Trophoblast cell (in vitro differentiated cells and primary cell): Measurements from ENCODE around the gene SNRPB.
A peak's percentile ranks its signal among the peaks of the same experiment; 100 is the strongest.

Experiments
- DNase-seq, 2 donors: peaks; one replicate each; pipeline ENCODE4 v3.0.0-alpha.2; 2016
- H2AFZ ChIP-seq: 2 replicates; pipeline ENCODE4 v1.6.1; 2013; ENCODE audit warnings: low read length, moderate library complexity, mild to moderate bottlenecking; ENCODE audit not compliant: insufficient read depth, poor library complexity
- H2AK5ac ChIP-seq: 2 replicates; pipeline ENCODE4 v1.6.1; 2013; ENCODE audit warnings: mild to moderate bottlenecking, low read length
- H2BK120ac ChIP-seq: 2 replicates; pipeline ENCODE4 v1.6.1; 2013; ENCODE audit warnings: low read length, mild to moderate bottlenecking, moderate library complexity; ENCODE audit not compliant: insufficient read depth, poor library complexity
- H2BK12ac ChIP-seq: 2 replicates; pipeline ENCODE4 v1.6.1; 2013; ENCODE audit warnings: mild to moderate bottlenecking, low read length, moderate library complexity
- H2BK5ac ChIP-seq: 2 replicates; pipeline ENCODE4 v1.6.1; 2013; ENCODE audit warnings: low read length, low read depth, moderate library complexity, mild to moderate bottlenecking; ENCODE audit not compliant: poor library complexity
- H3K14ac ChIP-seq: 2 replicates; pipeline ENCODE4 v1.6.1; 2013; ENCODE audit warnings: mild to moderate bottlenecking, low read length
- H3K18ac ChIP-seq: 2 replicates; pipeline ENCODE4 v1.6.1; 2013; ENCODE audit warnings: mild to moderate bottlenecking, low read length
- H3K23ac ChIP-seq: 2 replicates; pipeline ENCODE4 v1.6.1; 2013; ENCODE audit warnings: low read length
- H3K27ac ChIP-seq: 2 replicates; pipeline ENCODE4 v1.5.1; 2013; ENCODE audit warnings: low read depth, mild to moderate bottlenecking, inconsistent platforms, low read length, moderate library complexity
- H3K27me3 ChIP-seq: 2 replicates; pipeline ENCODE4 v1.6.1; 2013; ENCODE audit warnings: inconsistent platforms, mild to moderate bottlenecking, low read length, moderate library complexity; ENCODE audit not compliant: insufficient read depth
- H3K36me3 ChIP-seq, 2 experiments: 1 replicate in 1 of 2; 2 replicates in 1 of 2; pipeline ENCODE4 v1.6.1; 2013; ENCODE audit warnings: low read length in 2 of 2, mild to moderate bottlenecking in 2 of 2, moderate library complexity in 1 of 2; ENCODE audit not compliant: insufficient read depth in 2 of 2, control insufficient read depth in 1 of 2
- H3K4ac ChIP-seq: 2 replicates; pipeline ENCODE4 v1.6.1; 2013; ENCODE audit warnings: low read depth, mild to moderate bottlenecking, low read length, moderate library complexity
- H3K4me1 ChIP-seq, 2 experiments: 1 replicate in 1 of 2; 2 replicates in 1 of 2; pipeline ENCODE4 v1.6.1; 2013; ENCODE audit warnings: low read length in 2 of 2, mild to moderate bottlenecking in 2 of 2, moderate library complexity in 1 of 2; ENCODE audit not compliant: insufficient read depth in 2 of 2, control insufficient read depth in 1 of 2
- H3K4me2 ChIP-seq: 2 replicates; pipeline ENCODE4 v1.6.1; 2013; ENCODE audit warnings: inconsistent platforms, mild to moderate bottlenecking, low read length, moderate library complexity
- H3K4me3 ChIP-seq: 2 replicates; pipeline ENCODE4 v1.5.1; 2013; ENCODE audit warnings: mild to moderate bottlenecking, low read depth, low read length, inconsistent platforms
- H3K79me1 ChIP-seq: one replicate; pipeline ENCODE4 v1.6.1; 2013; ENCODE audit warnings: low read length
- H3K79me2 ChIP-seq: 2 replicates; pipeline ENCODE4 v1.6.1; 2013; ENCODE audit warnings: low read length, mild to moderate bottlenecking; ENCODE audit not compliant: control insufficient read depth, insufficient read depth, poor library complexity
- H3K9ac ChIP-seq: 2 replicates; pipeline ENCODE4 v1.6.1; 2013; ENCODE audit warnings: mild to moderate bottlenecking, low read length
- H3K9me3 ChIP-seq: 2 replicates; pipeline ENCODE4 v1.6.1; 2013; ENCODE audit warnings: low read depth, mild to moderate bottlenecking, control low read depth, inconsistent platforms, low read length; ENCODE audit not compliant: insufficient read depth
- H4K12ac ChIP-seq: 2 replicates; pipeline ENCODE4 v1.6.1; 2013; ENCODE audit warnings: low read depth, mild to moderate bottlenecking, low read length, moderate library complexity
- H4K8ac ChIP-seq: 2 replicates; pipeline ENCODE4 v1.6.1; 2013; ENCODE audit warnings: low read depth, mild to moderate bottlenecking, low read length, moderate library complexity
- H4K91ac ChIP-seq: one replicate; pipeline ENCODE4 v1.6.1; 2013; ENCODE audit warnings: low read depth, mild to moderate bottlenecking, low read length, moderate library complexity
- WGBS: extraction: QIAGEN DNeasy Blood & Tissue Kit; methylation state at CpG from one replicate; pipeline ENCODE4 v1.1.7; 2013; ENCODE audit warnings: missing lambda C conversion rate; ENCODE audit not compliant: insufficient read length, insufficient coverage; ENCODE audit errors: extremely low coverage; 5-methylcytosine and 5-hydroxymethylcytosine counted together

Gene SNRPB

DNA sequence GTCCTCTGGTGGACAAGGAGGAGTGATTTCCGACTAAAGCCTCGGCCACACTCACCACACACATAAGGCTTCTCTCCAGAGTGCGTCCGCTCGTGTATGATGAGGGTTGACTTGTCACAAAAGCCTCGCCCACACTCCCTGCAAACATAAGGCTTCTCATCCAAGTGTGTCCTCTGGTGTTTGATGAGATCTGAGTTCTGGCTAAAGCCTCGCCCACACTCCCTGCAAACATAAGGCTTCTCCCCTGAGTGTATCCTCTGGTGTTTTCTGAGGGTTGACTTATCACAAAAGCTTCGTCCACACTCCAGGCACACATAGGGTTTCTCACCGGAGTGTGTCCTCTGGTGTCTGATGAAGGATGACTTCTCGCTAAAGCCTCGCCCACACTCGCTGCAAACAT lies 12.9 kb upstream of the SNRPB start:
- Histone ChIP-seq H2BK12ac (no peak overlapping the region), H2BK5ac (no peak overlapping the region), H3K4me1 (no peaks in the 10 kb centered on the region), H3K27ac (no peak overlapping the region), H3K27me3 (no peaks in the 10 kb centered on the region), H2AK5ac (no peak overlapping the region), H2BK120ac (no peak overlapping the region), H4K8ac (no peak overlapping the region), H3K4ac (no peak overlapping the region), H3K4me2 (no peak overlapping the region), H3K79me1 (no peaks in the 10 kb centered on the region), H3K23ac (no peak overlapping the region), H3K9ac (no peak overlapping the region), H3K18ac (no peak overlapping the region), H3K9me3 (no peaks in the 10 kb centered on the region), H3K4me3 (no peak overlapping the region), H3K36me3 (peaks cover 8 to 26% of the 10 kb centered on the region in 2 experiments), H3K14ac (no peak overlapping the region), H4K91ac (no peak overlapping the region), H4K12ac (no peak overlapping the region), H2AFZ (no peak overlapping the region), H3K79me2 (no peaks in the 10 kb centered on the region)
- DNase-seq: no peak
- WGBS: no CpG with 5 or more reads among the region's 12 CpGs

- H4K8ac ChIP-seq: no peak overlapping the region
- H3K4ac ChIP-seq: no peak overlapping the region
- no peaks in the 10 kb centered on the region for H3K4me1 ChIP-seq
- H3K4me3 ChIP-seq: no peak overlapping the region
- no peak overlapping the region for H3K9ac ChIP-seq
- no peak overlapping the region for H3K23ac ChIP-seq
- no peak overlapping the region for H4K91ac ChIP-seq
- WGBS: no CpG with 5 or more reads among the region's 2 CpGs
- no peak overlapping the region for H4K12ac ChIP-seq
- H3K27me3 ChIP-seq: no peaks in the 10 kb centered on the region
- H3K79me1 ChIP-seq: no peaks in the 10 kb centered on the region
- H3K79me2 ChIP-seq: no peaks in the 10 kb centered on the region
- H3K4me2 ChIP-seq: no peak overlapping the region
- H3K14ac ChIP-seq: no peak overlapping the region
- peaks cover 7 to 23% of the 10 kb centered on the region in 2 experiments for H3K36me3 ChIP-seq
- no peaks in the 10 kb centered on the region for H3K9me3 ChIP-seq
- no peak overlapping the region for H2AK5ac ChIP-seq
- DNase-seq: no peak
- H3K27ac ChIP-seq: no peak overlapping the region
- H2AFZ ChIP-seq: no peak overlapping the region
- no peak overlapping the region for H3K18ac ChIP-seq
- no peak overlapping the region for H2BK5ac ChIP-seq
- no peak overlapping the region for H2BK12ac ChIP-seq
- no peak overlapping the region for H2BK120ac ChIP-seq
Measured at GRCh38 chr20:2480381-2480780, 9.8 kb upstream of the SNRPB start.

DNA sequence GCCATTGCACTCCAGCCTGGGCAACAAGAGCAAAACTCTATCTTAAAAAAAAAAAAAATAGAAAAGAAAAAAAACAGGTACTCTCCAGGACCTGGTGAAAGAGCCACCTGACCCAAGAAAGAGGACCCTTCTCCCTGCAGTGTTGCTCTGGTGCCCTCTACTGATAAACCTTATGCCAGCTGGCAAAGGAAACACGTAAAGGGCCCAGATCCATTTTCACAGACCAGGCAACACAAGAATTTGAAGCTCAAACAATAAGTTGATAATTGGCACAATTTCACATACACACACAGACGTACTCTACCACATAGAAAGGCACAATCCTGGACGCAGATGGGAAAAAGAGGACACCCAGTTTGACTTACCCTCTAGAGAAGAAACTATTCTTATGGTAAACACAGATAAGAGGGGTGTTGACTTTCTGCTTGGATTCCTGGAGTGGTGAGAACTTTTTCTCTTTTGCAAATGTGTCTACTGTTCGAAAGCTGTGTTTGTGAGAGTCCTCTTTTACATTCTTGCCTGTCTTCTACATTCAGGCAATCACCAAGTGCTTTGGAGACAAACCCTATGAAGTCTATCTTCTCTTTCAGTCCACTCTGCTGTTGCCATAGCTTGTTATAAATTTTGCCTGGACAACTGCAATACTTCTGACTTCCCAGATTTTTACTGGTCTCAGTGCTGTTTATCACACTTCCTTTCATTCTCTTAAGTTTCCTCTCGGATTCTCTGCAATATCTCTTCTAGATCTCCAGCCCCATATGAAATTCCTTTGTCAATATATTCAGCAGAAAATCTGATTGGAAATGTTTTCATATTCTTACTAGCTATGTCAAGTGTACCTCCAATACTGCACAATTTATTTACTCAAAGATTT lies 6.4 kb upstream of the SNRPB start:
- Histone ChIP-seq H3K79me1 (no peaks in the 10 kb centered on the region), H2BK5ac (no peak overlapping the region), H2AK5ac (no peak overlapping the region), H2BK12ac (no peak overlapping the region), H3K9ac (no peak overlapping the region), H3K23ac (no peak overlapping the region), H4K91ac (no peak overlapping the region), H3K36me3 (peaks cover 0 to 1% of the 10 kb centered on the region in 2 experiments), H3K4ac (no peak overlapping the region), H3K18ac (no peak overlapping the region), H2BK120ac (no peak overlapping the region), H3K27ac (no peak overlapping the region), H3K79me2 (no peaks in the 10 kb centered on the region), H4K12ac (no peak overlapping the region), H3K14ac (no peak overlapping the region), H4K8ac (no peak overlapping the region), H3K4me3 (no peak overlapping the region), H2AFZ (no peak overlapping the region), H3K27me3 (no peaks in the 10 kb centered on the region), H3K9me3 (no peaks in the 10 kb centered on the region), H3K4me1 (no peaks in the 10 kb centered on the region), H3K4me2 (no peak overlapping the region)
- WGBS: no CpG with 5 or more reads among the region's 5 CpGs
- no peak for DNase-seq

DNA sequence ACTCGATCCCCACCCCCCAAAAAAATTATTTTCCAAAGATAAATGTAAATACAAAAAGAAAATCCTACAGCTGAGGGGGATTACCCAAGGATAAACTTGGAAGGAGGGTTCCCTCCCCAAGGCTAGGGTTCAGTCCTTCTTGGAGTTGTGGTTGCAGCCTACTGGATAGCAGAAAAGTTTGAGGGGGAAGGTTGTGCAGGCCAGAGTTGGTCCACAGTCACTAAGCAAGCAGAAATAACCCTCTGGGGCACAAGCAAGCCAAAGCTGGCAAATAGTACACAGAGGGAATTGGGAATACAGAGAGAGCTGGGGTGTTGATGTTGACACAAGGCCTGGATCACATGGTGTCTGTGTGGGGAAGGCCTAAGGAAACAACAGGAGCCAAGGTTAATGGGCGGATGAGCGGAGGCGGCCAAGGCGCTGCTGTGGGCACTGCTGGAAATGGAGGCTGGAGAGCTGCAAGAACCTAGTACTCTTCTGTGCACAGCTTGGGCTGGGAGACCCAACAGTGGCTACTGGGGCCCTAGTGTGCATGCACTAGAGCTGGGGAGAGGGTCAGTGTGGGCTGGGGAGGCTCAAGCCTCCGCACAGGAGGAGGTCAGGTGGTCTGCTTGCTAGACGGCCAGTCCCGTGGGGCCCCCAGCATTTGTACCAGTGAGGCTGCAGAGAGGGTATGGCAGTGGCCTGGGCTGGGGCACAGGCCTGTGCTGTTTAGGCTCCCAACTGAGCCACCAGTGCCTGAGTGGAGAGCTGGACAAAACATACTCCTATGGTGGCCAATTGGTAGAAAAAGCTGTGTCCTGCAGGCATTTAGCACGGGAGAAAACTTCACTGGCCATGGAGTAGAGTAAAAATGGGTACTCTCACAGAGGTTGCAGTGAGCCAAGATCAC lies 5.5 kb upstream of the SNRPB start:
- no CpG with 5 or more reads among the region's 9 CpGs for WGBS
- no peak overlapping the region for H3K18ac ChIP-seq
- no peak overlapping the region for H2BK12ac ChIP-seq
- H4K91ac ChIP-seq: no peak overlapping the region
- no peak overlapping the region for H3K14ac ChIP-seq
- no peak for DNase-seq
- H3K9me3 ChIP-seq: no peaks in the 10 kb centered on the region
- H4K8ac ChIP-seq: no peak overlapping the region
- H2BK5ac ChIP-seq: no peak overlapping the region
- no peak overlapping the region for H2BK120ac ChIP-seq
- no peak overlapping the region for H2AK5ac ChIP-seq
- H3K9ac ChIP-seq: peak overlapping the region; percentile 28
- no peak overlapping the region for H3K23ac ChIP-seq
- H3K27me3 ChIP-seq: no peaks in the 10 kb centered on the region
- H3K79me1 ChIP-seq: no peaks in the 10 kb centered on the region
- no peak overlapping the region for H3K4ac ChIP-seq
- no peaks in the 10 kb centered on the region for H3K36me3 ChIP-seq
- no peaks in the 10 kb centered on the region for H3K4me1 ChIP-seq
- no peak overlapping the region for H3K4me3 ChIP-seq
- H3K79me2 ChIP-seq: no peaks in the 10 kb centered on the region
- H3K27ac ChIP-seq: no peak overlapping the region
- no peak overlapping the region for H2AFZ ChIP-seq
- H4K12ac ChIP-seq: no peak overlapping the region
- no peak overlapping the region for H3K4me2 ChIP-seq
